ENCODE results near the gene CDH4. TPM values are rescaled to one million over a fixed set of nuclear protein-coding genes. Genes with fewer than 3 reads are reported as not detected.

CDH4 gene
- total RNA-seq, 2 donors from 2014 or later = 0.07 to 0.94 TPM

DNA sequence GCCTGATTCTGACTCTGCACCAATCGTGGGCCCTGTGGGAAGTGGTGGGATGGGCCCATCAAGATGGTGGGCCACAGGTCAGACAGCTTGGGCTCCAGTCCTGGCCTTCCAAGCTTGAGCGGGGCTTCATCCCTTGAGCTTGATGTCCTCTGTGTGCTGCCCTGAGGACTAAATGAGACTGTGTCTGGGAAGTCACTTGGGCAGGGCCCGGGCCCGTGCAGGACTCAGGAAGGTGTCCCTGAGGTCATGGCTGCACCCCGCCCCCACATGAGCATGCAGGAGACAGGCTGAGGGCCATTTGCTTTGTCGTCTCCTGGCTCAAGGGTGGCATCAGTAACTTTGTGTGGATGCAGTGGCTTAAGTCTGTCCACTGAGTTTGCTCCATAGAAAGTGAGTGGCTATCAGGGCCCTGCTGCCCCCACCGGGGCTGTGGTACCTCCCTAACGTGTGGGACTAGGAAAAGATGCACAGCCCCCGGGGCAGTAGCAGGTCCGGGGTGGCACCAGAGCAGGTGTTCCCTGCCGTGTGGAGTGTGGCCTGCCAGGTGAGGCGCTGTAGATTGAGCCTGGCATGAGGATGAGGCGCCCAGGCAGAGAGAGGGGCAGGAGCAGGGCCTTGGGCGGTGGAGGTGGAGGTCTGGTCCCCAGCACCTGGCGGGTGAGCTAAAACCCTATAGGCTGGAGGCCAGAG lies 515.0 kb downstream of the CDH4 start:
- Histone ChIP-seq H3K9me3 (no peaks in the 10 kb centered on the region), H3K27me3 (no peaks in the 10 kb centered on the region), H3K27ac (no peak overlapping the region), H3K4me3 (no peak overlapping the region), H3K4me1 (no peaks in the 10 kb centered on the region), H3K36me3 (no peaks in the 10 kb centered on the region)
- no peak for DNase-seq (ENCODE audit: low spot score)
- TF ChIP-seq, protein P1, sequence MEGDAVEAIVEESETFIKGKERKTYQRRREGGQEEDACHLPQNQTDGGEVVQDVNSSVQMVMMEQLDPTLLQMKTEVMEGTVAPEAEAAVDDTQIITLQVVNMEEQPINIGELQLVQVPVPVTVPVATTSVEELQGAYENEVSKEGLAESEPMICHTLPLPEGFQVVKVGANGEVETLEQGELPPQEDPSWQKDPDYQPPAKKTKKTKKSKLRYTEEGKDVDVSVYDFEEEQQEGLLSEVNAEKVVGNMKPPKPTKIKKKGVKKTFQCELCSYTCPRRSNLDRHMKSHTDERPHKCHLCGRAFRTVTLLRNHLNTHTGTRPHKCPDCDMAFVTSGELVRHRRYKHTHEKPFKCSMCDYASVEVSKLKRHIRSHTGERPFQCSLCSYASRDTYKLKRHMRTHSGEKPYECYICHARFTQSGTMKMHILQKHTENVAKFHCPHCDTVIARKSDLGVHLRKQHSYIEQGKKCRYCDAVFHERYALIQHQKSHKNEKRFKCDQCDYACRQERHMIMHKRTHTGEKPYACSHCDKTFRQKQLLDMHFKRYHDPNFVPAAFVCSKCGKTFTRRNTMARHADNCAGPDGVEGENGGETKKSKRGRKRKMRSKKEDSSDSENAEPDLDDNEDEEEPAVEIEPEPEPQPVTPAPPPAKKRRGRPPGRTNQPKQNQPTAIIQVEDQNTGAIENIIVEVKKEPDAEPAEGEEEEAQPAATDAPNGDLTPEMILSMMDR (IDR thresholded peaks at IDR 0.05) = no peak

DNA sequence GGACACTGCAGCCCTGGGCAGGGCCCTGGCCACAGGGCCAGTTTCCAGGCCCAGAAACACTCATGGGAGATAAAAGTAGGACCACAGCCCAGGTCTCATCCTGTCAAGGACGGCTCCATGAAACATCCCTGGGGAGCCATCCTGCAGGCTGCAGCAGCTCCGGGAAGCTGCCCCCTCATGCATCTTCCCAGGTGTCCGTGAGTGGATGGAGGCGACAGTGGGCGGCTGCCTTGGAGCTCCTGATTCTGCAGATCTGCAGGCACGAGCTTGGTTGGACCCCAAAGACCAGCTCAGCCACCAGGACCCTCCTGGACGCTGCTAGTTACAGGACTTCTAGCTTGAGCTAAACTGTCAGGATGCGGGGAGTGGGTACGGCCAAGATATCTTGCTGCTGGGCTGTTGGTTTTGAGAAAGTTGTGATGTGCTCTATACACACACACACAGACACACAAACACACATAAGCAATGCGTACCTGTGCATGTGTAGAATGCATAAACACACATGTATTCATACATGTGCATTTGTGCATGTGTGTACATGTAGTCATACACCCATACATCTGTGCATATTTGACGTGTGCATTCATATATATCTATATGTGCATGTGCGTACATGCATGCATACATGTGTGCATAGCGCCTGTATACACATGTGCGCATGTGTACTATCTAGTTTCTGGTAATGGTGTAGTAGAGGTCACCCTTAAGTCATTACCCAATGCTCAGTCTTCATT lies 515.9 kb downstream of the CDH4 start:
- TF ChIP-seq, protein P1 (IDR thresholded peaks at IDR 0.05) = no peak
- no peaks in the 10 kb centered on the region for H3K9me3 ChIP-seq
- no peak overlapping the region for H3K27ac ChIP-seq
- no peaks in the 10 kb centered on the region for H3K36me3 ChIP-seq
- DNase-seq (ENCODE audit: low spot score) = no peak
- no peaks in the 10 kb centered on the region for H3K4me1 ChIP-seq
- no peak overlapping the region for H3K4me3 ChIP-seq
- H3K27me3 ChIP-seq = no peaks in the 10 kb centered on the region

DNA sequence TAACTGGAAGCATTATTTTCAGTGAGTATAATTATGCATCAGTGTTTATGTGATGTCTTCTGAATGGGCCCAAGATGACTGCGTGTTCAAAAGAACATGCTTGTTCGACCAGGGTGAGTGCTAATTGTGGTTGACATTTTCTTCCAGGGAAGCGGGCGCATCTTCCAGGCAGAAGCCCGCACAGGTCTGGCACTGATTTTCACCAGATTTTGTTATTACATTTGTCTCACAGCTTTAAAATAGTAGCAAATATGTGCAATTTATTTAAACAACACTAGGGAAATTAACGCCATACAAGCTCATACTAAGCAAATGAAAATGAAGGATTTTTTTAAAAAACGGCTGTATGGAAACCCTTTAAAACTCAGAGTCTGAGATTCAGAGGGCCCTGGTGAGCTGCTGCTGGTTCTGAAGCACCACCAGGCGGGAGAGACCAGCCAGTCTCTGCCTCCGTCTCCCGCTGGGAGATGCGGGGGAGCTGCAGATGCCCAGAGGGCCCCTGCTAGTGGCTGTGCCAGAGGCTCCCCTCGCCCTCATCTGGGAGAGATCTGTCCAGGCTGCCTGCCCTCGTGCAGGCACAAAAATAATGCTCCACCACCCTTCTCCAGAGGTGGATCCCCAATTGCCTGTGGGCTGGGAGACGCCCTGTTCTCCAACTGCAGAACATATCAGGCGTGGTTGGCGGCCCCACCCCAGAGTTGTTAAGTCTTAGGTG lies 516.7 kb downstream of the CDH4 start:
- DNase-seq (ENCODE audit: low spot score) = no peak
- Histone ChIP-seq H3K9me3 (no peaks in the 10 kb centered on the region), H3K4me1 (no peaks in the 10 kb centered on the region), H3K36me3 (no peaks in the 10 kb centered on the region), H3K4me3 (no peak overlapping the region), H3K27me3 (no peaks in the 10 kb centered on the region), H3K27ac (no peak overlapping the region)
- TF ChIP-seq, protein P1 (IDR thresholded peaks at IDR 0.05) = no peak

DNA sequence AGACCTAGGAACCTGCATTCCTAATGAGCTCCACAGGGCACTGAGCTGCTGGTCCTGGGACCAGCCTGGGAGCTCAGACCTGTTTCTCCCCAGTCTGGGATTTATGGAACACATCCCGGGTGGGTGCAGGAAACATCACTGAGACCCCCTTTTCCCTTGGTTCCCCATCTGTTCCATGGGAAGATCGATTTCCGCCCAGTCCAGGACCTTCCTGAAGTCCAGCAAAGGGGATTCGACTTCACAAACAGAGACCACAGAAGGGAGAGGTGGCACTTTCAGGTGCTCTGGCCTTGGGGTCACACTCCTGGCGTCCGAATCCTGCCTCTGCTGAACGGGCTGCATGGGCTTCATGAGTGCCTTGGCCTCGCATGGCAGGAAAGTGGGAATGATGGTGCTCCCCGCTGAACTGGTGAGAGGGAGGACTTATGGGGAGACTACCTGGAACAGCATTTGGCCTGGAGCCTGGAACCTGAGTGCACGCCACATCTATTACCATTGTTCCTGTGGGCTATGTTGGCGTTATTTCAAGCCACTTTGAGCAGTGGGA lies 517.3 kb downstream of the CDH4 start:
- Histone ChIP-seq H3K27ac (no peak overlapping the region), H3K4me1 (no peaks in the 10 kb centered on the region), H3K9me3 (no peaks in the 10 kb centered on the region), H3K36me3 (no peaks in the 10 kb centered on the region), H3K27me3 (no peaks in the 10 kb centered on the region), H3K4me3 (no peak overlapping the region)
- DNase-seq (ENCODE audit: low spot score) = no peak
- TF ChIP-seq, protein P1 (IDR thresholded peaks at IDR 0.05) = no peak

DNA sequence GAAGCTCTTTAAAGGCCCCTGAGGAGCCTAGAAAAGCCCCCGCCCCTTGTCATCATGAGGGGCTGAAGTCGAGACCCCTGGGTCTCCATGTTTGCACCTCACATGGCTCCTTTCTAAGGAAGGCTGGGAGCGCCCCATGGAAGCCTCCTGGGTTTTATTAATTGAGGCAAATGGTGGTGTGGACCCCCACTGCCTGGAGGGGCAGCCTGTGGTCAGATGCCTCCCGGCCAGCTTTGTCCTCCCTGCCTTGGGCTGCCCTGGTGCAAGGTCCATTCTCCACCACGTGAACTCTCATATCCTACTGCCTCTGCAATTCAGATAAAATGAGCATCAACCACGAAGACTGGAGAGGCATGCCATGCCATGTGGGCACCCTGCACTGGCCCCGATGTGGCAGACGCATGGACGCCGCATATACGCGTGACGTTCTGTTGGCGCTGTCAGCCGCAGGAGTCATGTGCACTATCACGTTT lies 518.1 kb downstream of the CDH4 start:
- TF ChIP-seq, protein P1 (IDR thresholded peaks at IDR 0.05) = no peak
- H3K27ac ChIP-seq = no peak overlapping the region
- H3K4me3 ChIP-seq = no peak overlapping the region
- H3K4me1 ChIP-seq = no peaks in the 10 kb centered on the region
- no peaks in the 10 kb centered on the region for H3K9me3 ChIP-seq
- no peaks in the 10 kb centered on the region for H3K36me3 ChIP-seq
- H3K27me3 ChIP-seq = no peaks in the 10 kb centered on the region
- no peak for DNase-seq (ENCODE audit: low spot score)
